Adrenal gland (tissue), 5 donors: ENCODE data around the gene TFEB.

Source experiments
- POLR2A ChIP-seq, 2 donors: fragments of 450-650 bp; IDR thresholded peaks; one replicate each; pipeline ENCODE4 v1.6.1; 2017; ENCODE audit warnings: antibody characterized with exemption in 2 of 2, mild to moderate bottlenecking in 2 of 2, moderate library complexity in 1 of 2
- TF ChIP-seq, protein P1 (sequence below), 6 experiments: fragments of 450-650 bp in 4 of 6; fragments of 200-600 bp in 2 of 6; sonication (generic) in 1 of 6; IDR thresholded peaks; 1 replicate in 5 of 6; 2 replicates in 1 of 6; pipeline versions ENCODE4 v1.5.1 to v1.8.0; 2016 to 2021; ENCODE audit warnings: antibody characterized with exemption in 6 of 6, mild to moderate bottlenecking in 2 of 6, moderate library complexity in 1 of 6
- donor health status: DM: no; HTN: no; CAD: no.

DNA sequence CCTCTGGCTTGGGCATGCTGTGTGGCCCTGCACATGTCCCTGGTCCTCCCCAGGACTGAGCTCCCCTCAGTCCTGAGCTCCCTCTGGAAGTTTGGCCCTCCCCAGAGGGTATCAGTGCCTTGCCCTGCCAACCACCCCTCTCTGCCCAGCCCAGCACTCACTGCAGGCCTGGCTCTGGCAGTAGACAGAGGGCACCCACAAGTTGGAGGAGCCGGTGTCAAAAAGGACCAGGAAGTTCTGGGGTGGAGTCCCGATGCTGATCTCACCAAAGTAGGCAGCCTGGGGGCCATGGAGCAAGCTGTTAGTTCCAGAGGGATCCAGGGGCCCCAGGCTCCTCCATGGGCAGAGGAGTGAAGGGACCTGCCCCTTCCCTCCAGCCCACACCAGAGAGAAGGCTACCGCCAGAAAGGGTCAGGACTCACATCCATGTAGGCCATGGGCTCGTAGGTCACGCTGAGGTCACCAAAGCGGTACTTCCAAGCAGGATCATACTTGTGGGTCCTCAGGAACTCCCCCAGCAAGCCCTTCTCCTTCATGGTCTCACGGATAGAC, 8.9 kb upstream of the TFEB start:
- TF ChIP-seq, protein P1, sequence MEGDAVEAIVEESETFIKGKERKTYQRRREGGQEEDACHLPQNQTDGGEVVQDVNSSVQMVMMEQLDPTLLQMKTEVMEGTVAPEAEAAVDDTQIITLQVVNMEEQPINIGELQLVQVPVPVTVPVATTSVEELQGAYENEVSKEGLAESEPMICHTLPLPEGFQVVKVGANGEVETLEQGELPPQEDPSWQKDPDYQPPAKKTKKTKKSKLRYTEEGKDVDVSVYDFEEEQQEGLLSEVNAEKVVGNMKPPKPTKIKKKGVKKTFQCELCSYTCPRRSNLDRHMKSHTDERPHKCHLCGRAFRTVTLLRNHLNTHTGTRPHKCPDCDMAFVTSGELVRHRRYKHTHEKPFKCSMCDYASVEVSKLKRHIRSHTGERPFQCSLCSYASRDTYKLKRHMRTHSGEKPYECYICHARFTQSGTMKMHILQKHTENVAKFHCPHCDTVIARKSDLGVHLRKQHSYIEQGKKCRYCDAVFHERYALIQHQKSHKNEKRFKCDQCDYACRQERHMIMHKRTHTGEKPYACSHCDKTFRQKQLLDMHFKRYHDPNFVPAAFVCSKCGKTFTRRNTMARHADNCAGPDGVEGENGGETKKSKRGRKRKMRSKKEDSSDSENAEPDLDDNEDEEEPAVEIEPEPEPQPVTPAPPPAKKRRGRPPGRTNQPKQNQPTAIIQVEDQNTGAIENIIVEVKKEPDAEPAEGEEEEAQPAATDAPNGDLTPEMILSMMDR (IDR thresholded peaks at IDR 0.05): no peak
- no peak for TF ChIP-seq POLR2A (IDR thresholded peaks at IDR 0.05)
